NCI-H1436 treated with DMSO at 0.1 percent for 48 hours (cell line): ENCODE measurements around the gene GRM2.

Experiments
- DNase-seq: peaks from one replicate; lab custom pipeline; 2025; lab: John Stamatoyannopoulos, UW

Gene GRM2

GRCh38 chr3:51706788-51707731 is at the start of gene GRM2:
Gene GRM2 (plus strand): TSS chr3:51707068. CDS start chr3:51708984, 1,916 bp downstream.
- DNase-seq, result no peak

DNA sequence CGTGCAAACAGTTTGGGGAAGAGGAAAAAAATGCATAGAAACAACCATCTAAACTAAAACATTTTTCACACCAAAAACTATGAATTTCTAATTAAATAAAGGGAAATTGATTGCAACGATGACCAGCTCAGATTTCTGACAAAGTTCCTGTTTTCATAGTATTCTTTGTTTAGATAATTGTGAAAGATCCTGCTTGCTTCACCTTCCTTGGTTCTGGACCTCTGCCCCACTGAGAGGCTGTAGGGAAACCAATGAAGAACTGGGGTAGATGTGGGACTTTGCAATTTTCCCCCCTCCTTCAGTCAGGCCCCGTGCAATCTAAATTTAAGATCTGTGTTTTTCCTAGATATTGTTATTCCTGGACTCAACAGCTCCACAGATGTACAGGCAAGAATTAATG is 49.6 kb upstream of the GRM2 start:
- no peak for DNase-seq

GRCh38 chr3:51659942-51660341 is 46.9 kb upstream of the GRM2 start:
- DNase-seq, result no peak

DNA sequence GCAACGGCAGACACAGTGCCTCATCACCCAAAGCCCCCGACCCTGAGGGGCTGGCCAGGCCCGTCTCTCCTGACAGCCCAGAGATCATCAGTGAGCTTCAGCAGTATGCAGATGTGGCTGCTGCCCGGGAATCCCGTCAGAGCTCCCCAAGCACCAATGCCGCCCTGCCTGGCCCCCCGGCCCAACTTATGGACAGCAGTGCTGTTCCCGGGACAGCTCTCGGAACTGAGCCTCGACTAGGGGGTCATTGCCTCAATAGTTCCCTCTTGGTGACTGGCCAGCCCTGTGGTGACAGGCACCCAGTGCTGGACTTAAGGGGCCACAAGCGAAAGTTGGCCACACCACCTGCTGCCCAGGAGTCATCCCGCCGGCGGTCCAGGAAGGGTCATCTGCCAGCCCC is 44.4 kb upstream of the GRM2 start:
- no peak for DNase-seq

- DNase-seq, result no peak
These were observed 38.1 kb upstream of the GRM2 start for GRCh38 chr3:51668756-51669155.

DNA sequence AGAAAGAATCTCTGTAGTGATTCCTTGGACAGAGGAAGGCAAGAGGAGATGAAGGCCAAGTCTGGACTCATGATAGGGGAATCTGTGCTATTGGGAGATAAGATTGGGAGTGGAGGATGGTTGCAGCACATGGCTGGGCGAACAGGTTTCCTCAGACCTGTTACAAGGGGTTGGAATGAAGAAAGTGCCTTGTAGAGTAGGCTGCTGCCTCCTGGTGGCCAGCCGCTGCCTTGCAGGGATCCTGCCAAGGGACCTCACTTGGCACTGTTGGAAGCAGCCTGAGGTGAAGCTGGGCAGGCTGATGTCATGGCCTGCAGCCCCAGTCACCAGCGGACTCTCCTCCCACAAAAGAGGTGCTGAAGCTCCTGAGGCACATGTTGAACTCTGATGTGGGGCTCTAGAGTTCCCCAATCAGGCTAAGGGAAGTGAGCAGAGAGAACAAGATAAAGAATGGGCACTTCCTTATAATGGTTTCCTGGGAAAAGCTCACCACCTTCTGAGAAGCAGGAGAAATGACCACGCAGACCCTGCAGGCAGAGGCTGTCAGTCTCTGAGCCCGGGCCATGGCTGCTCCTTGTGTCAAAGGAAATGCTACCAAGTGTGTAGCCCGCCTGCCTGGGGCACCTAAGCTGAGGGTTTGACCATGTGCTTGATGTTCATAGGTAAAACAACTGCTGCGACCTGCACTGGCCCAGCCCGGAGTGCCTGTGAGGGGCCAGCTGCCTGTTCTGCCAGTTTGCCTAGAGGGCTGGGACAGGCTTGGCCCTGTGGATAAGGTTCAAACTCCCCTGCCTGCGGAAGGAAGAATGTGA is 37.4 kb upstream of the GRM2 start:
- DNase-seq, result no peak

DNA sequence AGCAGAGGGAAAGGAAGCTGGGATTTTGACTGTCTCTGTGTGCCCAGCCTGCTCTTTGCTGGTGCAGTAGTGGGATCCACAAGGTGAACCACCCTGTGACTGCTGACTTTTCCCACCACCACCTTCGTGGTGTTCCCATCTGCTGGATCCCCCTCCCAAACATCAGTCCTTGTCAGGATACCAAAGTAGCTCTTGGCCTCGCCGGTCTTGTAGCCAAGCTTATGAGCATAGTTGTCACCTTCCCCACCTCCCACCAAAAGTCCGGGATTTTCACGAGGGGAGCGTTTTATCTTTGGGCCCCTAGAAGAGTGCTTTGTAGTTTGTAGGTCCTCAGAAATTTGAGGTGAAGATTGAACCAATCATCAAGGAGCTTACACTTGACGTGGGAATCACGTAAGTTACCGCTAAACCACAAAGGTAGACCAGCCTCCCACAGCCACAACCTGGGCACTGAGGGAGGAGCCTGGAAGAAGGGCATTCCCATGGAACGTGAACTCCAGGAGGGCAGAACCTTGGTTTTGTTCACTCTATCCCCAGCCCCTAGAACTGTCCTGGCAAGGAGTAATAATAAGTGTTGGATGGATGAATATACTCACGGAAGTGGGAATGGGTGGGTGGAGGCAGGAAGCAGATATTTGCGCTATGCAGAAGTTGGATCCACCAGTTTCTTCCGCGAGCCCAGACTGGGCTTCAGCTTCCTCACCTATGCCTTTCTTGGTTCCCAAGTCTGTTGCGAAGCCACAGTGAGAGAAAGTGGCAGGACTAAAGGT is 36.6 kb upstream of the GRM2 start:
- no peak for DNase-seq

- no peak for DNase-seq
These were observed 35.8 kb upstream of the GRM2 start, which contains the start of gene TEX264 for GRCh38 chr3:51670823-51671733. Gene TEX264 (plus strand): TSS chr3:51671252. CDS start chr3:51674305, 3,053 bp downstream.

- DNase-seq, result no peak
These were observed 35.0 kb upstream of the GRM2 start for GRCh38 chr3:51671734-51672475.

DNA sequence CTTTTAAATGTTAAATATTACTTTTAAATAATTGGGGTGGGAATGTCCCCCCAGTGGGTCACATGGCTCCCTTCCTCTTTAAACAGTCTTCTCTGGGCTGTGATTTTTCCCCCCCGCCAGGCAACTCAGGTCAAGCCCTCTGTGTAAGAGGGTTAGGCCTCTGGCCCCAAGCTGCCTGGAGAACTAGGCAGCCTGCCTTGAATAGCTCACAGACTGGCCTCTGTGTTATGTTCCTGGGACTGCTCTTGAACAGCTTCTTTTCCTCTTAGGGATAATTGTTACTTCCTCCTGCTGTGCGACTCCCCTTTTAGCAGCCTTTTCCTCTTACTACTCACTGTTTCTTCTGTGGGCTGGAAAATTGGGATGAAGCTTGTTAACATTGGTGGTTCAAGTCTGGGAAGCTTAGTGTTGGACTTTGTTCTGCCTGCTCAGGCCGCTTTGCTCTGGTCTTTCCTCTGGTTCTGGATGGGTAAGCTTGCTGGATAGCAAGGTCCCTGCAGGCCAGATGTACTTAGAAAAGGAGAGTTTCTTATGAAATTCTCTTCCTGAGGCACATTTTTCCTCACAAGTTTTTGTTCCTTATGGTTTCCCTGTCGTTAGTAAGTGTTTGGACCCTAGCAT is 33.6 kb upstream of the GRM2 start:
- no peak for DNase-seq

DNA sequence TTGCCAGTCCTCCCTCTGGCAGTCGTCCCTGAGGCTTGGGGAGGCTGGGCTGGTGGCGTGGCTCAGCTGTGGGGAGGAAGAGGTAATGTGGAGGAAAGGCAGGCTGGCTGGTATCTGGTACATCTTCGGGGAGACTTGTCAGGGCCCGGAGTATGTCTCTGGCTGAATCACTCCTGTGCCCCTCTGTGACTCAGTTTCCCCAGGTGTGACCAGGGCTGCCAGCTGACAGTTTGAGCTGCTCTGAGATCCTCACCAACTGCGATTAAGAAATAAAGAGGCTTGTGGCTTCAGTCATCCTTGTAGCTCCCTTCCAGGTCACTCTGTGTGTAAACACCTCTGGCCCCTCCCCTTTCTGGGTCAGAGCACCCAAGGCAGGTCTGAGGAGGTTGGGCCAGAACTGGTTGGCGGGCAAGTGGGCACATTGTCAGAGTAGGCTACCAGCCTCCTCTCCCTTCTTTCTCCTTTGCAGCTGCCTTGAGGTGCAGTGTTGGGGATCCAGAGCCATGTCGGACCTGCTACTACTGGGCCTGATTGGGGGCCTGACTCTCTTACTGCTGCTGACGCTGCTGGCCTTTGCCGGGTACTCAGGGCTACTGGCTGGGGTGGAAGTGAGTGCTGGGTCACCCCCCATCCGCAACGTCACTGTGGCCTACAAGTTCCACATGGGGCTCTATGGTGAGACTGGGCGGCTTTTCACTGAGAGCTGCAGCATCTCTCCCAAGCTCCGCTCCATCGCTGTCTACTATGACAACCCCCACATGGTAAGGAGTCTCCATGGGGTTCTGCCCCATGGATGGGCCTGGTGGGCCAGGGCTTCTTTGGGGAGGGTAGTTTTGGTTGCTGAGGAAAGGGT is 32.8 kb upstream of the GRM2 start:
- no peak for DNase-seq

DNA sequence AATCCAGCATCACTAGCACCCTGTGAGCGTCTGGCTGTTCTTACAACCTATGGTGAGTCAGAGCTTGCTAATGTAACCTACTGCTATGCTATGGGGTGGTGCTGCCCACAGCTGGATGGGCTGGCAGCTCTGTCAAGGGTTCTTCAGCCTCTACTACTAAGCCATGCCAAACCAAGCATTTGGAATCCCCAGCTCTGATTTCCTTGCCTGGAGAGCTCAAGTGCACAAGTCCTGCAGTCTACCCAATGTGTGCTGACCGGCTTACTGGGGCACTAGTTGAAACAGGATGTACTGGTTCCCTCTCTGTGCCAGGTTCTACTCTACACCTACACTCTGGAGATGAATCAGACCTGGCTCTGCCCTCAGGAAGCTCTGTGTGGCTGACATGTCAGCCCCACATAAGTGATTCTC is 31.7 kb upstream of the GRM2 start:
- DNase-seq, result no peak

- no peak for DNase-seq
These were observed 30.7 kb upstream of the GRM2 start for GRCh38 chr3:51676102-51676640.

DNA sequence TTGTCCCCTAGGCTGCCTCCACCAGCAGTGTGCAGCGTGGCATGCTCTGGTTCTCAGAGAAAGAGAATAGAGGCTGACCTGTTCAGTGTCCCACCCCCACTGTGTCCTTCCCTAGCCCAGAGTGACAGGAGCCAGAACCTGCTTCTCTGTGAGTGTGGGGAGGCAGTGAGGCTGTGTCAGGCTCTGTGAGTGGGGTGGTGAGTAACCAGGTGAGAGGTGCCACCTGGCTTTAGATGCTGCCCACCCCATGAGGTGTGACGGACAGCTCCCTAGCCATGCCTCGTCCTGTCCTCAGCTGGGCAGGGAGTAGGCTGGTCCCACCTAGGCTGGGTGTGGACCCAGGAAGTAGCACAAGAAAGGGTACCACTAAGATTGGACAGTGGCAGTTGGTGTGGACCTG is 29.5 kb upstream of the GRM2 start:
- DNase-seq, result no peak

DNA sequence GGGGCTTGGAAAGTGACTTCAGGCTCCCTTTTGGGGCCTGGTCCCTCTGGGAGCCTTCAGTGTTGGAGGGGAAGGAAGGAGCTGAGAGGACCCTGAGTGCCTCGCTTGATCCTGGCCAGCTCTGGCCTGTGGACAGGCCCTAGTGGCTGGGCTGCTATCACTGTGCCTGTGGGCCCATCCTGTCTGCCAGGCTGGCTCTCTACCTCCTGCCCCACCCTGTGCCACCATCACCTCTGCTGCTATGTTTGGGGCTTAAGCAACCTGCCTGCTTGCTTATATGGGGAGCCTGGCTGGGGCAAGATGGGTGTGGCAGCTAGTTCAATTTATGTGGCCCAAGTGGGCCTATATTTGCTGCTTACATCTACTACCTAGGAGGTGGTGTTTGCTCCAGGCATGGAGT is 28.7 kb upstream of the GRM2 start:
- no peak for DNase-seq

DNA sequence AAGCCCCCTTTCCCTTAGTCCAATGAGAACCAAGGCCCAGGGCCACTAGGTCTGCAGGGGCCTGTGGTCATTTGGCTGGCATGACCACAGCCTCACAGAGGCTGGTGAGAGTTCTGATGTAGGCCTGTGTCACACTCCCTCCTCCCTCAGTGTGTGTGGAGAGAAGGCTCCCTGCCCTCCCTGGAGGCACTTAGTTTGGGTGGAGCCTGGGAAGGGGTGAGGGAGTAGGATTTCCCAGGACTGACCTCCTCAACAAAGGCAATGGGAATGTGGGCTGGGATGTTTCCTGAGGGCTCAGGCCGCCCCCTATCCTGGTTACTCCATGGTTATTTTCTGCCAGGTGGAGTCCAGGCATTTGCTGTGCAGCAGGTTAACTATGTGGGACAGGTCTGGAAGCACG is 28.2 kb upstream of the GRM2 start:
- no peak for DNase-seq

DNA sequence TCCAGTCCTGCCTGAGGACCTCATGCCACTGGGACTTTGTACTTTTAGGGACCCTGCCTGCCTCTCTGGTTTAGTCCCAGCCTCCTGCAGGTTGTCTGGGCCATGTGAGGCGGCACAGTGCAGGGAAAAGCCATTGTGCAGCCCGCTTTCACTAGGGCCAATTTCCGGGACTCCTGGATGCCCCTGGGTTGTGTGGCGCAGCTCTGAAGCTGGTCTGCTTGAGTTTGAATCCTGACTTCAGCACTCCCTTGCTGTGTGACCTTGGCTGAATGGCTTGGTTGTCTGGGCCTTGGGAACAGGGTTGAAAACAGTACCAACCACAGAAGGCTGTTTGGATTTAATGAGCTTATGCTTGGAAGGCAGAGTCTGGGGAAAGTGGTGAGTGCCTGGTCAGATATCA is 27.6 kb upstream of the GRM2 start:
- DNase-seq, result no peak

DNA sequence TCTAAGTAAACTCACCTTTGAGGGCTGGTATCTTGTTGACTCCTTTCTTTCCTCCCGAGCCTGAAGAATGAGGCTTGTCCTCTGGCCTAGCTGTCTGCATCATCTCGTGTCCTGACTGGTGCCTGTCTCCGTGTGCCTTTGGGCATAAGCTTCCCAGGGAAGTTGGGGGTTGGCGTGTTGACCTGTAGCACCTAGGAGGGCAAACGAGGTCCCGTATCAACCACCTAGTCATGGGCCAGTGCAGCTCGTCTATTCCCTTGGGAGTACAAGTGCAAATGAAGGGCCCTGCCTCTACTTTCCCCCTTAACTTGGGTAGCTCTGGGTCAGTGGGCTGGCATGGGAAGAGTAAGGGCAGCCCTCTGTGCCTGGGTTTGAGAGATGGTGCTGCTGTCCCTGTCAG is 27.1 kb upstream of the GRM2 start:
- no peak for DNase-seq

GRCh38 chr3:51680196-51680595 is 26.7 kb upstream of the GRM2 start:
- DNase-seq, result no peak
